Measurements from ENCODE around the gene MTHFD1L.

The MTHFD1L gene

GRCh38 chr6:150866147-150866990 lies 867 bp downstream of the MTHFD1L start:
- DNase-seq = peak; percentile 64

GRCh38 chr6:150866991-150867501 lies 1.5 kb downstream of the MTHFD1L start:
- DNase-seq = no peak

GRCh38 chr6:150868759-150869158 lies 3.3 kb downstream of the MTHFD1L start:
- DNase-seq = no peak

- no peak for DNase-seq
Measured at GRCh38 chr6:150874179-150874578, 8.7 kb downstream of the MTHFD1L start.

- DNase-seq = no peak
Measured at GRCh38 chr6:150875841-150876240, 10.3 kb downstream of the MTHFD1L start.

- no peak for DNase-seq
Measured at GRCh38 chr6:150876598-150876997, 11.1 kb downstream of the MTHFD1L start.

- no peak for DNase-seq
Measured at GRCh38 chr6:150877928-150878327, 12.4 kb downstream of the MTHFD1L start.

GRCh38 chr6:150878347-150879213 lies 13.1 kb downstream of the MTHFD1L start:
- DNase-seq = no peak

- DNase-seq = no peak
Measured at GRCh38 chr6:150880336-150880735, 14.8 kb downstream of the MTHFD1L start.

- DNase-seq = no peak
Measured at GRCh38 chr6:150881911-150882481, 16.5 kb downstream of the MTHFD1L start.

- no peak for DNase-seq
Measured at GRCh38 chr6:150883521-150883920, 18.0 kb downstream of the MTHFD1L start.

- no peak for DNase-seq
Measured at GRCh38 chr6:150886155-150886554, 20.7 kb downstream of the MTHFD1L start.

GRCh38 chr6:150887978-150888563 lies 22.6 kb downstream of the MTHFD1L start:
- no peak for DNase-seq

- no peak for DNase-seq
Measured at GRCh38 chr6:150890346-150890745, 24.8 kb downstream of the MTHFD1L start.

- peak; percentile 5 for DNase-seq
Measured at GRCh38 chr6:150891888-150892485, 26.5 kb downstream of the MTHFD1L start.

GRCh38 chr6:150894191-150894744 lies 28.8 kb downstream of the MTHFD1L start:
- DNase-seq = no peak

- no peak for DNase-seq
Measured at GRCh38 chr6:150894935-150895552, 29.5 kb downstream of the MTHFD1L start.

GRCh38 chr6:150895928-150896632 lies 30.6 kb downstream of the MTHFD1L start:
- no peak for DNase-seq

GRCh38 chr6:150897400-150897943 lies 32.0 kb downstream of the MTHFD1L start:
- no peak for DNase-seq

- no peak for DNase-seq
Measured at GRCh38 chr6:150898399-150899170, 33.1 kb downstream of the MTHFD1L start.
